Measurements from ENCODE around the gene LLCFC1.

DNA sequence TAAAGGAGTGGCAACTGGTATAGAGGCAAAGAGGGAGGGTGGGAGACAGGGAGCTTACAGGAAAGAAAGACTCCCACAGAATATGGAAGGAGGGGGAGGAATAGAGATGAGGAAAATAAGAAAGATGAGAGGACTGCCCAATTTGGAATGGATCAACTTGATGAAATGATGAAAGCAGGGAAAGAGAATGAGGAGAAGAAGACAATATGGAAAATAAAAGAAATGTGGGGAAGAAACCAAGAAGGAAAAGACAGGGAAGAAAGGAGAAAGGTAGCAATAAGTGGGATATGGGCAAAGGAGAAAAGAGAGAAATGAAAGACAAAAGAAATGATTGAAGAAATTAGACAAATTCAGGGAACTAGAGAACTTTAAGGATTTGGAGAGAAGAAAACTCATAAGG lies 19.9 kb downstream of the LLCFC1 start:
- TF ChIP-seq, protein P1, sequence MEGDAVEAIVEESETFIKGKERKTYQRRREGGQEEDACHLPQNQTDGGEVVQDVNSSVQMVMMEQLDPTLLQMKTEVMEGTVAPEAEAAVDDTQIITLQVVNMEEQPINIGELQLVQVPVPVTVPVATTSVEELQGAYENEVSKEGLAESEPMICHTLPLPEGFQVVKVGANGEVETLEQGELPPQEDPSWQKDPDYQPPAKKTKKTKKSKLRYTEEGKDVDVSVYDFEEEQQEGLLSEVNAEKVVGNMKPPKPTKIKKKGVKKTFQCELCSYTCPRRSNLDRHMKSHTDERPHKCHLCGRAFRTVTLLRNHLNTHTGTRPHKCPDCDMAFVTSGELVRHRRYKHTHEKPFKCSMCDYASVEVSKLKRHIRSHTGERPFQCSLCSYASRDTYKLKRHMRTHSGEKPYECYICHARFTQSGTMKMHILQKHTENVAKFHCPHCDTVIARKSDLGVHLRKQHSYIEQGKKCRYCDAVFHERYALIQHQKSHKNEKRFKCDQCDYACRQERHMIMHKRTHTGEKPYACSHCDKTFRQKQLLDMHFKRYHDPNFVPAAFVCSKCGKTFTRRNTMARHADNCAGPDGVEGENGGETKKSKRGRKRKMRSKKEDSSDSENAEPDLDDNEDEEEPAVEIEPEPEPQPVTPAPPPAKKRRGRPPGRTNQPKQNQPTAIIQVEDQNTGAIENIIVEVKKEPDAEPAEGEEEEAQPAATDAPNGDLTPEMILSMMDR (IDR thresholded peaks at IDR 0.05), result no peak
- no peak for TF ChIP-seq POLR2A (IDR thresholded peaks at IDR 0.05)

All from testis (tissue), 2 donors.